ENCODE data around the gene DARS1. TPM values are rescaled to one million over a fixed set of nuclear protein-coding genes. Genes with fewer than 3 reads are reported as not detected.

DARS1 gene
- total RNA-seq, 1 experiment from 2014 or later: 57.5 TPM

DNA sequence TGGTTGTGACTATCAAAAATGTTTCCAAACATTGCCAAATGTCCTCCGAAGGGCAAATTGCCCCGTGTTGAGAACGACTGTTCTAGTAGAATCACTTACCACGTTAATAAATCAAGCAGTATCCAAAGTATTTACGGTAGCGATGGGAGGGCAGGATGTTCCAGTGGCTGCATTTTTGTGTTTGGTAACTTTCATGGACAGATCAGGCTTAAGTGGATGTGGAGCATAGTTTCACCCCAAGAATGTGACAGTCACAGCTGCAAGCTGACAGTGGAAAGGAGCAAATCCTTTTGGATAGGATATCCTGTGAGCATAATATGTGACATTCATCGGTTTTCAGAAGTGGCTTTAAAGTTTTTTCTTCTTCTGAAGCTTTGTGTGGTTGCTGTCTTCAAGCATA, 46.3 kb upstream of the DARS1 start:
- intact Hi-C loops (cut with micrococcal nuclease; ENCODE audit: unreplicated experiment): no loop called here

DNA sequence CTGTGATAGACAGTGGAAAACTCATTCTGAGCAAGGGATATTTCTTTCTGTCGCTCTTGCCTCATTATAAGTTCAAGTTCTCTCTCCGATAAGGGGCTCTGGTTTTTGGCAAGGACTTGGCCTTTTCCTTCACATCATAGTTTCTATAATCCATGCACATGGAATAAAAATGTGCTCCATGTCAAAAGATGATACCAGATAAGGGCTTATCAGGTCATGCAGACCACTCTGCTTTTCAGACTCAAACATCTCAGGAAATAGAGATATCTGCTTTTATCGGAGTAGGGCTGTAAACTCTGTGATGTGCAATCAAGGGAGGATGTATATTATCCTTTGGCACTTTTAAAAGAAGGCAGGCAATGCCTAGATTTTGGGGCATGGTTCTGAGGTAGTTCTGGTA, 45.0 kb upstream of the DARS1 start:
- Mint-ChIP-seq H3K27me3 (ENCODE audit: unreplicated experiment) (no peaks in the 10 kb centered on the region), H3K9me3 (ENCODE audit: low read depth, unreplicated experiment) (peaks cover 2% of the 10 kb centered on the region), H3K36me3 (ENCODE audit: insufficient read depth, unreplicated experiment) (peaks cover 4% of the 10 kb centered on the region), H3K4me1 (ENCODE audit: low read depth, unreplicated experiment) (peaks cover 15% of the 10 kb centered on the region), H3K27ac (ENCODE audit: unreplicated experiment) (no peak overlapping the region), H3K4me3 (ENCODE audit: low read depth, unreplicated experiment) (no peak overlapping the region)
- TF ChIP-seq, protein P1, sequence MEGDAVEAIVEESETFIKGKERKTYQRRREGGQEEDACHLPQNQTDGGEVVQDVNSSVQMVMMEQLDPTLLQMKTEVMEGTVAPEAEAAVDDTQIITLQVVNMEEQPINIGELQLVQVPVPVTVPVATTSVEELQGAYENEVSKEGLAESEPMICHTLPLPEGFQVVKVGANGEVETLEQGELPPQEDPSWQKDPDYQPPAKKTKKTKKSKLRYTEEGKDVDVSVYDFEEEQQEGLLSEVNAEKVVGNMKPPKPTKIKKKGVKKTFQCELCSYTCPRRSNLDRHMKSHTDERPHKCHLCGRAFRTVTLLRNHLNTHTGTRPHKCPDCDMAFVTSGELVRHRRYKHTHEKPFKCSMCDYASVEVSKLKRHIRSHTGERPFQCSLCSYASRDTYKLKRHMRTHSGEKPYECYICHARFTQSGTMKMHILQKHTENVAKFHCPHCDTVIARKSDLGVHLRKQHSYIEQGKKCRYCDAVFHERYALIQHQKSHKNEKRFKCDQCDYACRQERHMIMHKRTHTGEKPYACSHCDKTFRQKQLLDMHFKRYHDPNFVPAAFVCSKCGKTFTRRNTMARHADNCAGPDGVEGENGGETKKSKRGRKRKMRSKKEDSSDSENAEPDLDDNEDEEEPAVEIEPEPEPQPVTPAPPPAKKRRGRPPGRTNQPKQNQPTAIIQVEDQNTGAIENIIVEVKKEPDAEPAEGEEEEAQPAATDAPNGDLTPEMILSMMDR (IDR thresholded peaks at IDR 0.05; ENCODE audit: unreplicated experiment): no peak
- no TSS peak for BruUV-seq (replicated peaks)
- CTCF ChIA-PET: interaction anchor here (0.8 kb wide), 1 partner anchor 227 kb away, joined by 3 read pairs; no protein-coding TSS in a partner anchor
- DNase-seq: no peak
- intact Hi-C loops (cut with micrococcal nuclease; ENCODE audit: unreplicated experiment): no loop called here

More for the DNA sequence above, 46.3 kb upstream of the DARS1 start:
- Mint-ChIP-seq H3K27me3 (ENCODE audit: unreplicated experiment) (no peaks in the 10 kb centered on the region), H3K4me1 (ENCODE audit: low read depth, unreplicated experiment) (peaks cover 9% of the 10 kb centered on the region), H3K4me3 (ENCODE audit: low read depth, unreplicated experiment) (no peak overlapping the region), H3K36me3 (ENCODE audit: insufficient read depth, unreplicated experiment) (no peaks in the 10 kb centered on the region), H3K27ac (ENCODE audit: unreplicated experiment) (no peak overlapping the region), H3K9me3 (ENCODE audit: low read depth, unreplicated experiment) (peaks cover 2% of the 10 kb centered on the region)
- TF ChIP-seq, protein P1 (IDR thresholded peaks at IDR 0.05; ENCODE audit: unreplicated experiment): no peak
- CTCF ChIA-PET: no interaction called here
- no peak for DNase-seq
- no TSS peak for BruUV-seq (replicated peaks)

DNA sequence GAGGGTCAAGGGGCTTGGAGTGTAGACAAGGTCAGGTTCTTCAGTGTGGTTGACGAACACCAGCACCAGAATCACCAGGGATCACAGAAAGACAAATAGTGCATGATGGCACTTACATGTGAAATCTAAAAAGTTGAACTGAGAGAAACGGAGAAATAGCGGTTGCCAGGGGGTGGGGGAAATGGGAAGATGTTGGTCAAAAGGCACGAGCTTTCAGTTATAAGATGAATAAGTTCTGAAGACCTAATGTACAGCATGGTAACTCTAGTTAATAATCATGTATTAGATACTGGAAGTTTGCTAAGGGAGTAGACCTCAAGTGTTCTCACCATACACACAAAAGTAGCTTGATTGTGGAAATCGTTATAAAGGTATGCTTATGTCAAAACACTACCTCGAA, 43.7 kb upstream of the DARS1 start:
- intact Hi-C loops (cut with micrococcal nuclease; ENCODE audit: unreplicated experiment): loop anchor here (10.0 kb wide), 1 partner anchor 86 kb away; the partner anchor contains the start of gene CXCR4
- peaks cover 5% of the 10 kb centered on the region for H3K36me3 Mint-ChIP-seq (ENCODE audit: insufficient read depth, unreplicated experiment)
- H3K4me3 Mint-ChIP-seq (ENCODE audit: low read depth, unreplicated experiment): no peak overlapping the region
- TF ChIP-seq, protein P1 (IDR thresholded peaks at IDR 0.05; ENCODE audit: unreplicated experiment): no peak
- peaks cover 2% of the 10 kb centered on the region for H3K9me3 Mint-ChIP-seq (ENCODE audit: low read depth, unreplicated experiment)
- DNase-seq: no peak
- peaks cover 21% of the 10 kb centered on the region for H3K4me1 Mint-ChIP-seq (ENCODE audit: low read depth, unreplicated experiment)
- CTCF ChIA-PET: no interaction called here
- BruUV-seq (replicated peaks): no TSS peak
- H3K27ac Mint-ChIP-seq (ENCODE audit: unreplicated experiment): no peak overlapping the region
- no peaks in the 10 kb centered on the region for H3K27me3 Mint-ChIP-seq (ENCODE audit: unreplicated experiment)

DNA sequence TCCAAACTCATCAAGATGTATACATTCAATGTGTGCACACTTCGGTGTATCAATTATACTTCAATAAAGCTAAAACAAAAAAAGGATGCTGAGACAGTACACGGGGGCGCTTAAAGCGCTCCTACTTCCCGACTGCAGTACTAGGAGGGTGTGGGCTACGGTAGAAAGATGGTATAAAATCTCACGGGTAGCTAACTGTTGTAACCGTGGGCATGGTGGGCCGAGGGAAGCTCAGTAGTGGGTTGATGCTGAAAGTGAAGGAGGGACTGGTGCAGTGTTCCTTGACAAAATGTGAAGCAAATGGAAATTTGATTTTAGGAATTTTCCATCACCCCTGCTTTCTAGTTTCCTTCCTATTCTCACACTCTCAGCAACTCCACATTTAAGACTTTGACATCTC, 42.6 kb upstream of the DARS1 start:
- Mint-ChIP-seq H3K27me3 (ENCODE audit: unreplicated experiment) (no peaks in the 10 kb centered on the region), H3K36me3 (ENCODE audit: insufficient read depth, unreplicated experiment) (peaks cover 5% of the 10 kb centered on the region), H3K27ac (ENCODE audit: unreplicated experiment) (no peak overlapping the region), H3K4me1 (ENCODE audit: low read depth, unreplicated experiment) (peaks cover 31% of the 10 kb centered on the region), H3K9me3 (ENCODE audit: low read depth, unreplicated experiment) (peaks cover 2% of the 10 kb centered on the region), H3K4me3 (ENCODE audit: low read depth, unreplicated experiment) (no peak overlapping the region)
- CTCF ChIA-PET: interaction anchor here (0.5 kb wide), 1 partner anchor 19 kb away, joined by 3 read pairs; no protein-coding TSS in a partner anchor
- TF ChIP-seq, protein P1 (IDR thresholded peaks at IDR 0.05; ENCODE audit: unreplicated experiment): no peak
- intact Hi-C loops (cut with micrococcal nuclease; ENCODE audit: unreplicated experiment): loop anchor here (10.0 kb wide), 1 partner anchor 87 kb away; the partner anchor contains the start of gene CXCR4
- no TSS peak for BruUV-seq (replicated peaks)
- no peak for DNase-seq
